NCI-H2227 (cell line): ENCODE measurements around the gene PADI4.

Experiments used
- DNase-seq: peaks from one replicate; lab custom pipeline; 2025; ENCODE audit not compliant: unreplicated experiment; lab: John Stamatoyannopoulos, UW

PADI4 gene

GRCh38 chr1:17307946-17308345 lies at the start of gene PADI4:
PADI4 (plus strand) TSS chr1:17308197; CDS start chr1:17308223, 26 bp downstream.
- no peak for DNase-seq

DNA sequence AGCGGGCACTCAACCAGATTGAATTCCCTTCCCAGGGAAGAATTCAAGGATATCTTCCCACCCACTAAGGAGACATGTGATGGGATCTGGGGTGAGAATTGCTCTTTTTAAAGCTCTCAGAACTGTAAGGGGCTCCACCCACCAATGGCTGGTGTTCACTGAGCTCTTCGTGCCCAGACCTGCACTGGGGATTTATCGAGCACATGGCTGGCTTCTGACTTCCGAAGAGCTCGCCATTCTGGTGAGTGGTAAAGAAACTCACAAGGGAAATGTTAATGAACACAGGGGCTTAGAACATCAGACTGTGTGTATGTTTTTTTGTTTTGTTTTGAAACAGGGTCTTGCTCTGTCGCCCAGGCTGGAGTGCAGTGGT lies 49.3 kb upstream of the PADI4 start:
- DNase-seq: no peak

- no peak for DNase-seq
These were observed 48.6 kb upstream of the PADI4 start for GRCh38 chr1:17259233-17259873.

GRCh38 chr1:17260264-17260663 lies 47.7 kb upstream of the PADI4 start:
- DNase-seq: no peak

DNA sequence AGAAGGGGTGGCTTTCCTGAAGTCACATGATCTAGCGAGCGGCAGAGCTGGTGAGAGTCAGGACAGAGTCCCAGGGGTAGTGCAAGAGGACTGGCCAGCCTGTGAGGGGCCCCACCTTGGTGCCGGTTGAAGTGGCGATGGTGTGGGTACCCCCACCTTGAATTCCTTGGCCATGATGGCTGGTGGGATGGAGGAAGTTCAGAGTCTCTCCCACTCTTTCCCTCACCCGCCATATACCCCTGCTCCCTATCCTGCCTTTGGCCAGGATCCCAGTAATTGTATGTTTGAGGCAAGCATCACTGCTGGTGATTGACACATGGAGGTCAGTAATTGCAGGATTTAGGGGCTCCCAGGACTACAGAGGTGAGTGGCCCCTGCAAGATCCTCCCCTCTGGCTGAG lies 47.3 kb upstream of the PADI4 start:
- no peak for DNase-seq

DNA sequence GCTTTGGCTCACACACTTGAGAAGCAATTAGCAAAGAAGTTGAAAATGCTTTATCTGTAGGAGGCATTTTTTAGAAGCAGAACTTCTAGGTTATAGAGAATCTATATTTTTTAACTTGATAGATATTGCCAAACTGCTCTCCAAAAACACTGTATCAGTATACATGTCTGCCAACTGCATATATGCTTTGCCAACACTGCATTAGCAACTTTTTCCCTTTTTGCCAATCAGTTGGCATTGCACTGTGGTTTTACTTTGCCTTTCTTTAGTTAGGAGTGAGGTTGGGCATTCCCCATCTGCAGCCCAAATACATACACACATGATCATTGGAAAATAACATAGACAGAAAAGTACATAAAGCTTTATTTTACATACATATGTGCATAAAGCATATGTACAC lies 44.1 kb upstream of the PADI4 start:
- no peak for DNase-seq

- DNase-seq: no peak
These were observed 43.5 kb upstream of the PADI4 start for GRCh38 chr1:17264470-17264869.

DNA sequence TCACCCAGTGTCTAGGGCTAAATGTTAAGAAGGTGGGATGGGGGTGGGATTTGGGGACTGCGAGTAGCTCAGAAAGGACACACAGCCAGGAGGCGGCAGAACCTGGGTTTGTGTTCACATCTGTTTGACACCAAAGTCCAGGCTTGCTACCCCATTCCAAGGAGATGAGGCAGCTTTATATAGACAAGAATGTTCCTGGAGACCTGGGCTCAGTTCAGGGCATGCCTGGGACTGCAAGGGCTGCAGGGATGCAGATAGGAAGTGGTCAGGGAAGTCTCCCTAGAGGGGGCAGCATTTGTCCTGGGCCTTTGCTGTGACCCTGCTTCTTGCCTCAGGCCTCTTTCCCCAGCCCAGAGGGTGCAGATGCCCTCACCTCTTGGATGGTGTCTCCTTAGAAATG lies 42.8 kb upstream of the PADI4 start:
- DNase-seq: no peak

DNA sequence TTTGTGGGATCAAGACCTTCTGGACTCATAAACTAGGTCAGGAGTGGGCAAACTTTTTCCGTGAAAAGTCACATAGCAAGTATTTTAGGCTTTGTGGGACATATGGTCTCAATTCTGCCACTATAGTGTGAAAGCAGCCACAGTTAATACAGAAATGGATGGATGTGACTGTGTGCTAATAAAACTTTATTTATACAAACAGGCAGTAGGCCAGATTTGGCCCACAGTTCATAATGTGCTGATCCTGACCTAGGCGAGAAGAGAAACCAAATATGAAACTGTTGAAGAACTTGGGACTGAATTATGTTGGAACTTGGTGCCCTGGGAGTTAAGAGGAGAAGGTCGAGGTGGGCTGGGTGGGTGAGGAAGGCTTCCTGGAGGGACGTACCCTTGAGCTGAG lies 42.0 kb upstream of the PADI4 start:
- DNase-seq: no peak

GRCh38 chr1:17270891-17271765 lies 36.9 kb upstream of the PADI4 start:
- no peak for DNase-seq

GRCh38 chr1:17272066-17272465 lies 35.9 kb upstream of the PADI4 start:
- DNase-seq: no peak

DNA sequence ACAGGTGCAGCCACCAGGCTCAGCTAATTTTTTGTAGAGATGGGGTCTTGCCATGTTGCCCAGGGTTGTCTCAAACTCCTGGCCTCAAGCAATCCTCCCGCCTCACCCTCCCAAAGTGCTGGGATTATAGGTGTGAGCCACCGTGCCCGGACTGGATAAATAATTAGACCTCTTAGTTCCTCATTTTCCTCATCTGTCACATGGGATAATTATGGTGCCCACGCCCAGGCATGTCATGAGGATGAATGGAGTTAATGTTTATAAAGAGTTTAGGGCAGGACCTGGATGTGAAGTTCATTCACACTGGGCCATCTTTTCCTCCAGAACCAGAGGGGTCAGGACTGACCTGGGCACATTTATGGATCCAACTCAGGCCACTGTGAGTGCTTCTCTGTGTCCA lies 35.4 kb upstream of the PADI4 start:
- no peak for DNase-seq

DNA sequence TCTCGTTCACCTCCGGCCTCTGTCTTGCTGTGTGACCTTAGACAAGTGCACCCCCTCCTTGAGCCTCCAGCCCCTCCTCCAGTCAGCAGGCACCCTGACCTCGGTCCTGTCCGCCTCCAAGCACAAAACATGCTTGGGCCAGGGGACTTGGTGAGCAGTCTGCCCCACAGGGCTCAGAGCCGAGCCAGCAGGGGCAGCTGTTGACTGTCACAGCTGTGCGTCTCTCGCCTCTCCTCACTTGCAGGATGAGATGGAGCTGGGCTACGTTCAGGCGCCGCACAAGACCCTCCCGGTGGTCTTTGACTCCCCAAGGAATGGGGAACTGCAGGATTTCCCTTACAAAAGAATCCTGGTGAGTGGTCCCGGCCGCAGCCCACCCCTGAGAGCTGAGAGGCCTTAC lies 34.9 kb upstream of the PADI4 start:
- no peak for DNase-seq

DNA sequence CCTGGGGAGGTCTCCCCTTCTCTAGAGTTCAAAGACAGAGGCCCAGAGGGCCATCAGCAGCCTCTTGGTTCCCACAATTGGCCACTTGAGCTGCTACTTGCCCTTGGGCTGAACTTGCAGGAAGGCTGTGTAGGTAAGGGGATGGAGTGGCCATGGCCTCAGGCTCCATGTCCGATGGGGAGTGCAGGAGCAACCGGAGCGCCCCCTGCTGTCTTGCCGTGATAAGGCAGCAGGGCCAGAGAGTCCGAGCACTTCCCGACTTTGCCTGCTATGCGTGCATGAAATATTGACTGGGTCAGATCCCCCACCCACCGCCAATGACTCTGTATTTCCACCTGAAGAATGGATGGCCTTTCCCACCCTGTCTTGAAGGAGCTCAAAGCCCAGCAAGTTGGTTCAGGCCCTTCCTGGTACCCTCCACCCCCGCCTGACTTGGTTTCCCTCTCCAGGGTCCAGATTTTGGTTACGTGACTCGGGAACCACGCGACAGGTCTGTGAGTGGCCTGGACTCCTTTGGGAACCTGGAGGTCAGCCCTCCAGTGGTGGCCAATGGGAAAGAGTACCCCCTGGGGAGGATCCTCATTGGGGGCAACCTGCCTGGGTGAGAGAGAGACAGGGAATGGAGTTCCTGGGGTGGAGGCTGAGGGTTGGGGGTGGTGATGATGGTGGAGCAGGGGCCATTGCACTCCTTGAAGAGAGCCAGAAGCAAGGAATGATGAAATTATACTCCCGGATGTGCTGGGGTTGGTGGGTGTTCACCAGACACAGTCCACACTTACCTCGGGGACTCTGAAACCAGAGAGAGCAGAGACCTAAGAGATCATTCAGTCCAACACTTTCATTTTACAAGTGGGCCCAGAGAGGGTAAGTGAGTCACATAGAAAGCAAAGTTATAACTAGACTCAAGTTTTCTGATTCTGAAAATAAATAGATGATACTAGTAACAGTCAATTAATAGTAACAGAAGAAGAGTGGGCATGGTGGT lies 33.5 kb upstream of the PADI4 start:
- DNase-seq: peak; percentile 60

DNA sequence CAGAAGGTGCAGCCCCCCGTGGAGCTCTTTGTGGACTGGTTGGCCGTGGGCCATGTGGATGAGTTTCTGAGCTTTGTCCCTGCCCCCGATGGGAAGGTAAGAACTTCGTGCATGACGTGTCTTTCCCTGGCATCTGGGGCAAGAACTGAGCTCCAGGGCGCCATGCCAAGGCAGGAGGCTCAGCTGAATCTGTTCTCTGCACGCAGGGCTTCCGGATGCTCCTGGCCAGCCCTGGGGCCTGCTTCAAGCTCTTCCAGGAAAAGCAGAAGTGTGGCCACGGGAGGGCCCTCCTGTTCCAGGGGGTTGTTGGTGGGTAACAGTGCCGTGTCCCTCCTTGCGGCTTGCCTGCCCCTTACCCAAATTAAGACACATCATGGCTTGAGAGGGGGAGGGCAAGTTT lies 31.4 kb upstream of the PADI4 start:
- no peak for DNase-seq

GRCh38 chr1:17277511-17278159 lies 30.4 kb upstream of the PADI4 start:
- no peak for DNase-seq

- no peak for DNase-seq
These were observed 28.8 kb upstream of the PADI4 start for GRCh38 chr1:17278996-17279830.

DNA sequence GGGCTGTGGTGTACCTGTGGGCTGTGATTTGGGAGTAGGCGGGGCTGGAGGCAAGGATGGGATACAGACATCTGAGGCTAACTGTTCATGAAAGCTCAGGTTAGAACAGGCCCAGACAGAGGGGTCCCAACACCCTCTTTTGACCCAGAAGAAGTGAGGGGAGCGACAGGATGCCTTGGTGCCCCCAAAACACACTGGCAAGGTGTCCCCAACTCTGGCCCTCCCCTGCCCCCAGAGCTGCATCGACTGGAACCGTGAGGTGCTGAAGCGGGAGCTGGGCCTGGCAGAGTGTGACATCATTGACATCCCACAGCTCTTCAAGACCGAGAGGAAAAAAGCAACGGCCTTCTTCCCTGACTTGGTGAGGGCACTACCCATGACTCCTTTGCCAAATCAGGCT lies 27.6 kb upstream of the PADI4 start:
- no peak for DNase-seq

DNA sequence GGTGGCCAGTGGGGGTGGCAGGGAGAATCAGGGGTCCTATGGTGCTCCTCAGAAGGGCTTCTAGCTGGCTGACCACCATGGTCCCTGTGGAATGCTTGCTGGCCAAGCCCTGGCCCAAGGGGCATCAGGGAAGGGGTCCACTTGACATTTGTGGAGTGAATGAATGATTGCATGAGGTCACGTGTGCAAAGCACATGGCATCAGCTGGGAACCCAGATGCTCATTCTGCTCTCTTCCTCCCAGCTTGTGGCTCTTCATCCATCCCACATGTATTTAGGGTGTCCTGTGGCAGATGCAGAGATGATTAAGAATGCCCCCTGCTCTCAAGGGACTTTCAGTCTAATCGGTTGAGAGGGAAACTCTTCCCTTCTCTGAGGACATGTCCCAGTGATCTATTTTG lies 27.1 kb upstream of the PADI4 start:
- DNase-seq: no peak

DNA sequence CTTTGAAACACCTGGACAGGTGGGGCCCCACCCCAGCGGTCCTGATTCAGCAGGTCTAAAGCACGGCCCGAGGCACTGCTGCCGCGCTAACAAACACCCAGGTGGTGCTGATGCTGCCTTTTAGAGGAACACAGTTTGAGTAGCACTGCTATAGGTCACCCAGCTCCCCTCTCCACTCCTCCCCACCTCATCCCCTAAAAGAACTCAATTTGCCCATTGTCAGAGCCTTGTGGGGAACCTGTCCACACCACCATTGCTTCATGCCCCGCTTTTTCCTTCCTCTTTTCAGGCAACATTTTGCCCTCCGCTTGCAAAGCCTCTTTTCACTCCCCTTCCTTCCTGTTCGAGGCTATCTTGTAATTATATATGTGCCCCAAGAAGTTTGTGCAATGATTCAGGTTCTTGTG lies 26.2 kb upstream of the PADI4 start:
- no peak for DNase-seq
